HEK293T (cell line): ENCODE results near the gene PID1.

Experiments used
- CTBP1 ChIP-seq: fragments of 450-650 bp; IDR thresholded peaks from 2 replicates; pipeline ENCODE4 v1.6.1; 2016; ENCODE audit warnings: borderline replicate concordance
- ELF4 ChIP-seq: fragments of 450-650 bp; IDR thresholded peaks from 2 replicates; pipeline ENCODE4 v1.6.1; 2017; ENCODE audit warnings: antibody characterized with exemption
- FOXA1 ChIP-seq: fragments of 450-650 bp; IDR thresholded peaks from 2 replicates; pipeline ENCODE4 v1.6.1; 2016; ENCODE audit warnings: mild to moderate bottlenecking
- FOXK2 ChIP-seq: fragments of 450-650 bp; IDR thresholded peaks from 2 replicates; pipeline ENCODE4 v1.6.1; 2016; ENCODE audit warnings: mild to moderate bottlenecking
- FOXM1 ChIP-seq: fragments of 450-650 bp; IDR thresholded peaks from 2 replicates; pipeline ENCODE4 v1.6.1; 2017; ENCODE audit warnings: mild to moderate bottlenecking, borderline replicate concordance
- HDGF ChIP-seq: fragments of 450-650 bp; IDR thresholded peaks from 2 replicates; pipeline ENCODE4 v1.6.1; 2017; ENCODE audit warnings: antibody characterized with exemption, borderline replicate concordance
- LEF1 ChIP-seq: fragments of 450-650 bp; IDR thresholded peaks from 2 replicates; pipeline ENCODE4 v1.6.1; 2017; ENCODE audit warnings: mild to moderate bottlenecking, borderline replicate concordance
- NFRKB ChIP-seq: fragments of 450-650 bp; IDR thresholded peaks from 2 replicates; pipeline ENCODE4 v1.6.1; 2016; ENCODE audit warnings: mild to moderate bottlenecking, moderate library complexity
- PKNOX1 ChIP-seq: fragments of 450-650 bp; IDR thresholded peaks from 2 replicates; pipeline ENCODE4 v1.6.1; 2016
- SUZ12 ChIP-seq: fragments of 450-650 bp; IDR thresholded peaks from 2 replicates; pipeline ENCODE4 v1.6.1; 2016; ENCODE audit warnings: mild to moderate bottlenecking
- TARDBP ChIP-seq: fragments of 450-650 bp; IDR thresholded peaks from 2 replicates; pipeline ENCODE4 v1.6.1; 2016
- ZNF384 ChIP-seq: fragments of 450-650 bp; IDR thresholded peaks from 2 replicates; pipeline ENCODE4 v1.6.1; 2016

- TF ChIP-seq SUZ12: no peak
- TF ChIP-seq NFRKB: no peak
- no peak for TF ChIP-seq ELF4
- TF ChIP-seq LEF1: no peak
- TF ChIP-seq FOXM1: no peak
- no peak for TF ChIP-seq HDGF
- TF ChIP-seq ZNF384: no peak
- no peak for TF ChIP-seq TARDBP
- TF ChIP-seq CTBP1: no peak
- no peak for TF ChIP-seq FOXA1
- TF ChIP-seq FOXK2: no peak
- TF ChIP-seq PKNOX1: no peak
These were observed 11.9 kb upstream of the PID1 start for GRCh38 chr2:229282758-229283546.
